Measurements from ENCODE around the gene HPF1. TPM values are rescaled to one million over a fixed set of nuclear protein-coding genes. Genes with fewer than 3 reads are reported as not detected.

HPF1 gene
- total RNA-seq, 1 experiment from 2014 or later = 15.9 TPM

Other genes starting within 250 kb of the HPF1 start
- gene NEK1, start 145.4 kb downstream of the HPF1 start, total RNA-seq (2014; rRNA removed; shearing (Covaris generic); ENCODE audit: low replicate concordance) = 2.7 and 6.5 TPM in 2 replicates
- gene CLCN3, start 137.4 kb downstream of the HPF1 start, total RNA-seq (2014; rRNA removed; shearing (Covaris generic); ENCODE audit: low replicate concordance) = 18.1 and 20.4 TPM in 2 replicates

Data from Caki2 (cell line).